ENCODE results near the gene IZUMO1. TPM values are rescaled to one million over a fixed set of nuclear protein-coding genes. Genes with fewer than 3 reads are reported as not detected.

IZUMO1 gene
- total and polyA plus RNA-seq, 2 experiments from 2014 or later, result not detected

- Histone ChIP-seq H4K20me1 (ENCODE audit: insufficient read depth) (no peaks in the 10 kb centered on the region), H3K4me2 (ENCODE audit: unreplicated experiment) (no peak overlapping the region), H2AFZ (no peak overlapping the region), H3K4me1 (ENCODE audit: insufficient read depth) (no peaks in the 10 kb centered on the region), H3K27me3 (replicated peaks; ENCODE audit: insufficient read depth) (peaks cover 11% of the 10 kb centered on the region; the same call in 1 of the 2 replicates), H3K4me3 (no peak overlapping the region), H3K9me2 (ENCODE audit: insufficient read depth) (no peaks in the 10 kb centered on the region), H3K79me2 (ENCODE audit: insufficient read depth) (no peaks in the 10 kb centered on the region), H3K27ac (no peak overlapping the region), H3F3A (ENCODE audit: insufficient read depth) (no peaks in the 10 kb centered on the region), H3K9me3 (ENCODE audit: low read depth) (no peaks in the 10 kb centered on the region), H3K36me3 (ENCODE audit: low read depth) (no peaks in the 10 kb centered on the region), H3K9ac (no peak overlapping the region)
- peak; percentile 34 for DNase-seq
- in situ Hi-C loops (cut with MboI), result no loop called here
- whole genome bisulfite sequencing, 2 experiments (ENCODE audit: low coverage in 1 of 2, low lambda C conversion rate in 2 of 2, missing lambda C conversion rate in 2 of 2), result 45% methylated on average over 16 of the region's 16 CpGs
- no peak for TF ChIP-seq EZH2 (IDR thresholded peaks at IDR 0.05; ENCODE audit: insufficient read depth, poor library complexity, severe bottlenecking)
- TF ChIP-seq EZH2phosphoT487 (IDR thresholded peaks at IDR 0.05; ENCODE audit: insufficient read depth, low read depth), result no peak
Observed at GRCh38 chr19:48760504-48761205, 13.9 kb upstream of the IZUMO1 start.

- no peak overlapping the region for H3K4me2 ChIP-seq (ENCODE audit: unreplicated experiment)
- H3K9ac ChIP-seq, result no peak overlapping the region
- H3K4me3 ChIP-seq, result no peak overlapping the region
- in situ Hi-C loops (cut with MboI), result no loop called here
- peaks cover 14% of the 10 kb centered on the region for H3K27me3 ChIP-seq (replicated peaks; ENCODE audit: insufficient read depth)
- no peaks in the 10 kb centered on the region for H3K36me3 ChIP-seq (ENCODE audit: low read depth)
- no peaks in the 10 kb centered on the region for H3K4me1 ChIP-seq (ENCODE audit: insufficient read depth)
- no peak overlapping the region for H3K27ac ChIP-seq
- no peaks in the 10 kb centered on the region for H4K20me1 ChIP-seq (ENCODE audit: insufficient read depth)
- no peaks in the 10 kb centered on the region for H3K79me2 ChIP-seq (ENCODE audit: insufficient read depth)
- H2AFZ ChIP-seq, result no peak overlapping the region
- 78 to 86% methylated on average over 4 to 13 of the region's 14 CpGs for WGBS, 2 experiments (ENCODE audit: low coverage in 1 of 2, low lambda C conversion rate in 2 of 2, missing lambda C conversion rate in 2 of 2)
- no peak for TF ChIP-seq EZH2phosphoT487 (IDR thresholded peaks at IDR 0.05; ENCODE audit: insufficient read depth, low read depth)
- H3F3A ChIP-seq (ENCODE audit: insufficient read depth), result no peaks in the 10 kb centered on the region
- H3K9me3 ChIP-seq (ENCODE audit: low read depth), result no peaks in the 10 kb centered on the region
- H3K9me2 ChIP-seq (ENCODE audit: insufficient read depth), result no peaks in the 10 kb centered on the region
- DNase-seq, result no peak
Observed at GRCh38 chr19:48757741-48758144, 11.0 kb upstream of the IZUMO1 start.

GRCh38 chr19:48757089-48757675 is 10.5 kb upstream of the IZUMO1 start:
- H3K9me3 ChIP-seq (ENCODE audit: low read depth), result no peaks in the 10 kb centered on the region
- peaks cover 20% of the 10 kb centered on the region for H3K27me3 ChIP-seq (replicated peaks; ENCODE audit: insufficient read depth)
- 60 to 73% methylated on average over 11 to 12 of the region's 12 CpGs for WGBS, 2 experiments (ENCODE audit: low coverage in 1 of 2, low lambda C conversion rate in 2 of 2, missing lambda C conversion rate in 2 of 2)
- no peaks in the 10 kb centered on the region for H3F3A ChIP-seq (ENCODE audit: insufficient read depth)
- H3K9ac ChIP-seq, result no peak overlapping the region
- no peaks in the 10 kb centered on the region for H3K36me3 ChIP-seq (ENCODE audit: low read depth)
- no peak overlapping the region for H3K27ac ChIP-seq
- no peaks in the 10 kb centered on the region for H3K9me2 ChIP-seq (ENCODE audit: insufficient read depth)
- no peak for DNase-seq
- H3K4me2 ChIP-seq (ENCODE audit: unreplicated experiment), result no peak overlapping the region
- no peak for TF ChIP-seq EZH2 (IDR thresholded peaks at IDR 0.05; ENCODE audit: insufficient read depth, poor library complexity, severe bottlenecking)
- TF ChIP-seq EZH2phosphoT487 (IDR thresholded peaks at IDR 0.05; ENCODE audit: insufficient read depth, low read depth), result no peak
- H3K4me3 ChIP-seq, result no peak overlapping the region
- no peaks in the 10 kb centered on the region for H3K4me1 ChIP-seq (ENCODE audit: insufficient read depth)
- in situ Hi-C loops (cut with MboI), result no loop called here
- H3K79me2 ChIP-seq (ENCODE audit: insufficient read depth), result no peaks in the 10 kb centered on the region
- H4K20me1 ChIP-seq (ENCODE audit: insufficient read depth), result no peaks in the 10 kb centered on the region
- no peak overlapping the region for H2AFZ ChIP-seq

- Histone ChIP-seq H3K27ac (no peak overlapping the region), H3K9me2 (ENCODE audit: insufficient read depth) (no peaks in the 10 kb centered on the region), H3K36me3 (ENCODE audit: low read depth) (no peaks in the 10 kb centered on the region), H3K79me2 (ENCODE audit: insufficient read depth) (no peaks in the 10 kb centered on the region), H3K4me3 (no peak overlapping the region), H3K27me3 (replicated peaks; ENCODE audit: insufficient read depth) (peaks cover 25% of the 10 kb centered on the region), H3K9ac (no peak overlapping the region), H4K20me1 (ENCODE audit: insufficient read depth) (no peaks in the 10 kb centered on the region), H3K9me3 (ENCODE audit: low read depth) (no peaks in the 10 kb centered on the region), H2AFZ (no peak overlapping the region), H3K4me2 (ENCODE audit: unreplicated experiment) (no peak overlapping the region), H3F3A (ENCODE audit: insufficient read depth) (no peaks in the 10 kb centered on the region), H3K4me1 (ENCODE audit: insufficient read depth) (no peaks in the 10 kb centered on the region)
- no peak for DNase-seq
- in situ Hi-C loops (cut with MboI), result no loop called here
- WGBS, 2 experiments (ENCODE audit: low coverage in 1 of 2, low lambda C conversion rate in 2 of 2, missing lambda C conversion rate in 2 of 2), result 73 to 83% methylated on average over 4 to 9 of the region's 9 CpGs
- no peak for TF ChIP-seq EZH2phosphoT487 (IDR thresholded peaks at IDR 0.05; ENCODE audit: insufficient read depth, low read depth)
- TF ChIP-seq EZH2 (IDR thresholded peaks at IDR 0.05; ENCODE audit: insufficient read depth, poor library complexity, severe bottlenecking), result no peak
Observed at GRCh38 chr19:48756686-48757085, 10.0 kb upstream of the IZUMO1 start.

Measured in GM23248 (cell line).